Measurements from ENCODE around the gene ATXN2L.

Gene ATXN2L

DNA sequence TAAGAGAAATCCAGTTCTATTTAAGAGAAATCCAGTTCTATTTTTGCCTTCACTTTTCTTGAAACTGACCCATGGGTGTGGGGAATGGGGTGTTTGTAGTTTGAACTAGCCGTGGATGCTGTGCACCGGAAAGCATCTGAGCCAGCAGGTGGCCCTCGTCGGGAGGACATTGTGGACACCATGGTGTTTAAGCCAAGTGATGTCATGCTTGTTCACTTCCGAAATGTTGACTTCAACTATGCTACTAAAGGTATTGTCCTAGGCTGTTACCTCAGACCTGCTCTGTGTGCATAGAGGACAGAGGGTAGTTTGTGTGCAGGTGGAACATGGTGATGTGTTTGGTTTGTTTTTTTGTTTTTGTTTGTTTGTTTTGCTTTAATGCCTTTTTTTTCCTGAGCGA lies 3.3 kb downstream of the ATXN2L start:
- ChIA-PET POLR2A (no interaction called here), CTCF (no interaction called here)
- no peak overlapping the region for H3K4me3 ChIP-seq (ENCODE audit: low read depth, low read length)
- no peak overlapping the region for H3K27ac ChIP-seq (ENCODE audit: extremely low read depth, low read depth, low read length)
- TF ChIP-seq, protein P1, sequence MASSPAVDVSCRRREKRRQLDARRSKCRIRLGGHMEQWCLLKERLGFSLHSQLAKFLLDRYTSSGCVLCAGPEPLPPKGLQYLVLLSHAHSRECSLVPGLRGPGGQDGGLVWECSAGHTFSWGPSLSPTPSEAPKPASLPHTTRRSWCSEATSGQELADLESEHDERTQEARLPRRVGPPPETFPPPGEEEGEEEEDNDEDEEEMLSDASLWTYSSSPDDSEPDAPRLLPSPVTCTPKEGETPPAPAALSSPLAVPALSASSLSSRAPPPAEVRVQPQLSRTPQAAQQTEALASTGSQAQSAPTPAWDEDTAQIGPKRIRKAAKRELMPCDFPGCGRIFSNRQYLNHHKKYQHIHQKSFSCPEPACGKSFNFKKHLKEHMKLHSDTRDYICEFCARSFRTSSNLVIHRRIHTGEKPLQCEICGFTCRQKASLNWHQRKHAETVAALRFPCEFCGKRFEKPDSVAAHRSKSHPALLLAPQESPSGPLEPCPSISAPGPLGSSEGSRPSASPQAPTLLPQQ (tag by site-specific recombination; IDR thresholded peaks at IDR 0.05) = peak; percentile 47; the same call in 1 of the 2 replicates
- TF ChIP-seq, protein P2, sequence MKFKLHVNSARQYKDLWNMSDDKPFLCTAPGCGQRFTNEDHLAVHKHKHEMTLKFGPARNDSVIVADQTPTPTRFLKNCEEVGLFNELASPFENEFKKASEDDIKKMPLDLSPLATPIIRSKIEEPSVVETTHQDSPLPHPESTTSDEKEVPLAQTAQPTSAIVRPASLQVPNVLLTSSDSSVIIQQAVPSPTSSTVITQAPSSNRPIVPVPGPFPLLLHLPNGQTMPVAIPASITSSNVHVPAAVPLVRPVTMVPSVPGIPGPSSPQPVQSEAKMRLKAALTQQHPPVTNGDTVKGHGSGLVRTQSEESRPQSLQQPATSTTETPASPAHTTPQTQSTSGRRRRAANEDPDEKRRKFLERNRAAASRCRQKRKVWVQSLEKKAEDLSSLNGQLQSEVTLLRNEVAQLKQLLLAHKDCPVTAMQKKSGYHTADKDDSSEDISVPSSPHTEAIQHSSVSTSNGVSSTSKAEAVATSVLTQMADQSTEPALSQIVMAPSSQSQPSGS (tag by site-specific recombination; IDR thresholded peaks at IDR 0.05; ENCODE audit: low read depth) = peak; percentile 47; the same call in 1 of the 2 replicates
- TF ChIP-seq, protein P3, sequence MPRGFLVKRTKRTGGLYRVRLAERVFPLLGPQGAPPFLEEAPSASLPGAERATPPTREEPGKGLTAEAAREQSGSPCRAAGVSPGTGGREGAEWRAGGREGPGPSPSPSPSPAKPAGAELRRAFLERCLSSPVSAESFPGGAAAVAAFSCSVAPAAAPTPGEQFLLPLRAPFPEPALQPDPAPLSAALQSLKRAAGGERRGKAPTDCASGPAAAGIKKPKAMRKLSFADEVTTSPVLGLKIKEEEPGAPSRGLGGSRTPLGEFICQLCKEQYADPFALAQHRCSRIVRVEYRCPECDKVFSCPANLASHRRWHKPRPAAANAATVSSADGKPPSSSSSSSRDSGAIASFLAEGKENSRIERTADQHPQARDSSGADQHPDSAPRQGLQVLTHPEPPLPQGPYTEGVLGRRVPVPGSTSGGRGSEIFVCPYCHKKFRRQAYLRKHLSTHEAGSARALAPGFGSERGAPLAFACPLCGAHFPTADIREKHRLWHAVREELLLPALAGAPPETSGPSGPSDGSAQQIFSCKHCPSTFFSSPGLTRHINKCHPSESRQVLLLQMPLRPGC (tag by site-specific recombination; IDR thresholded peaks at IDR 0.05) = no peak
- TF ChIP-seq KLF9 (tag by site-specific recombination; IDR thresholded peaks at IDR 0.05; ENCODE audit: low read depth) (no peak), ZBTB21 (tag by site-specific recombination; IDR thresholded peaks at IDR 0.05) (peak; percentile 73; the same call in 1 of the 2 replicates), ZNF658 (tag by site-specific recombination; IDR thresholded peaks at IDR 0.05) (no peak), GFI1B (tag by site-specific recombination; IDR thresholded peaks at IDR 0.05) (no peak), ZIC2 (tag by site-specific recombination; IDR thresholded peaks at IDR 0.05) (peak; percentile 53), RBAK (tag by site-specific recombination; IDR thresholded peaks at IDR 0.05) (no peak), ZNF133 (tag by site-specific recombination; IDR thresholded peaks at IDR 0.05) (no peak), KLF7 (tag by site-specific recombination; IDR thresholded peaks at IDR 0.05; ENCODE audit: borderline replicate concordance) (no peak), ZNF629 (tag by site-specific recombination; IDR thresholded peaks at IDR 0.05) (0 out of 2 replicates have a peak, but pooled peaks have one; percentile 31), ZNF239 (tag by site-specific recombination; IDR thresholded peaks at IDR 0.05) (no peak)
- TF ChIP-seq, protein P4, sequence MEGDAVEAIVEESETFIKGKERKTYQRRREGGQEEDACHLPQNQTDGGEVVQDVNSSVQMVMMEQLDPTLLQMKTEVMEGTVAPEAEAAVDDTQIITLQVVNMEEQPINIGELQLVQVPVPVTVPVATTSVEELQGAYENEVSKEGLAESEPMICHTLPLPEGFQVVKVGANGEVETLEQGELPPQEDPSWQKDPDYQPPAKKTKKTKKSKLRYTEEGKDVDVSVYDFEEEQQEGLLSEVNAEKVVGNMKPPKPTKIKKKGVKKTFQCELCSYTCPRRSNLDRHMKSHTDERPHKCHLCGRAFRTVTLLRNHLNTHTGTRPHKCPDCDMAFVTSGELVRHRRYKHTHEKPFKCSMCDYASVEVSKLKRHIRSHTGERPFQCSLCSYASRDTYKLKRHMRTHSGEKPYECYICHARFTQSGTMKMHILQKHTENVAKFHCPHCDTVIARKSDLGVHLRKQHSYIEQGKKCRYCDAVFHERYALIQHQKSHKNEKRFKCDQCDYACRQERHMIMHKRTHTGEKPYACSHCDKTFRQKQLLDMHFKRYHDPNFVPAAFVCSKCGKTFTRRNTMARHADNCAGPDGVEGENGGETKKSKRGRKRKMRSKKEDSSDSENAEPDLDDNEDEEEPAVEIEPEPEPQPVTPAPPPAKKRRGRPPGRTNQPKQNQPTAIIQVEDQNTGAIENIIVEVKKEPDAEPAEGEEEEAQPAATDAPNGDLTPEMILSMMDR (tag by site-specific recombination; IDR thresholded peaks at IDR 0.05) = peak; percentile 58; the same call in 1 of the 2 replicates
- TF ChIP-seq, protein P5, sequence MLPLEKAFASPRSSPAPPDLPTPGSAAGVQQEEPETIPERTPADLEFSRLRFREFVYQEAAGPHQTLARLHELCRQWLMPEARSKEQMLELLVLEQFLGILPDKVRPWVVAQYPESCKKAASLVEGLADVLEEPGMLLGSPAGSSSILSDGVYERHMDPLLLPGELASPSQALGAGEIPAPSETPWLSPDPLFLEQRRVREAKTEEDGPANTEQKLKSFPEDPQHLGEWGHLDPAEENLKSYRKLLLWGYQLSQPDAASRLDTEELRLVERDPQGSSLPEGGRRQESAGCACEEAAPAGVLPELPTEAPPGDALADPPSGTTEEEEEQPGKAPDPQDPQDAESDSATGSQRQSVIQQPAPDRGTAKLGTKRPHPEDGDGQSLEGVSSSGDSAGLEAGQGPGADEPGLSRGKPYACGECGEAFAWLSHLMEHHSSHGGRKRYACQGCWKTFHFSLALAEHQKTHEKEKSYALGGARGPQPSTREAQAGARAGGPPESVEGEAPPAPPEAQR (tag by site-specific recombination; IDR thresholded peaks at IDR 0.05) = no peak
- TF ChIP-seq, protein P6, sequence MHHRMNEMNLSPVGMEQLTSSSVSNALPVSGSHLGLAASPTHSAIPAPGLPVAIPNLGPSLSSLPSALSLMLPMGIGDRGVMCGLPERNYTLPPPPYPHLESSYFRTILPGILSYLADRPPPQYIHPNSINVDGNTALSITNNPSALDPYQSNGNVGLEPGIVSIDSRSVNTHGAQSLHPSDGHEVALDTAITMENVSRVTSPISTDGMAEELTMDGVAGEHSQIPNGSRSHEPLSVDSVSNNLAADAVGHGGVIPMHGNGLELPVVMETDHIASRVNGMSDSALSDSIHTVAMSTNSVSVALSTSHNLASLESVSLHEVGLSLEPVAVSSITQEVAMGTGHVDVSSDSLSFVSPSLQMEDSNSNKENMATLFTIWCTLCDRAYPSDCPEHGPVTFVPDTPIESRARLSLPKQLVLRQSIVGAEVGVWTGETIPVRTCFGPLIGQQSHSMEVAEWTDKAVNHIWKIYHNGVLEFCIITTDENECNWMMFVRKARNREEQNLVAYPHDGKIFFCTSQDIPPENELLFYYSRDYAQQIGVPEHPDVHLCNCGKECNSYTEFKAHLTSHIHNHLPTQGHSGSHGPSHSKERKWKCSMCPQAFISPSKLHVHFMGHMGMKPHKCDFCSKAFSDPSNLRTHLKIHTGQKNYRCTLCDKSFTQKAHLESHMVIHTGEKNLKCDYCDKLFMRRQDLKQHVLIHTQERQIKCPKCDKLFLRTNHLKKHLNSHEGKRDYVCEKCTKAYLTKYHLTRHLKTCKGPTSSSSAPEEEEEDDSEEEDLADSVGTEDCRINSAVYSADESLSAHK (tag by site-specific recombination; IDR thresholded peaks at IDR 0.05) = no peak
- peaks cover 6% of the 10 kb centered on the region; the same call in 1 of the 2 replicates for H3K4me1 ChIP-seq (ENCODE audit: control insufficient read depth, insufficient read depth, low read length)
- H3K9me3 ChIP-seq (ENCODE audit: control insufficient read depth, insufficient read depth, low read depth, low read length) = no peaks in the 10 kb centered on the region
- peaks cover 61 to 66% of the 10 kb centered on the region in 2 experiments for H3K36me3 ChIP-seq (ENCODE audit: control insufficient read depth in 2 of 2, insufficient read depth in 1 of 2, low read length in 2 of 2)
